Uterus (tissue), 4 donors: ENCODE measurements around the gene FRMD4B. TPM values are rescaled to one million over a fixed set of nuclear protein-coding genes. Genes with fewer than 3 reads are reported as not detected.

Experiments
- DNase-seq, 2 donors: peaks; one replicate each; pipeline ENCODE4 v3.0.0-alpha.2; 2019 to 2020
- H3K27ac ChIP-seq, 2 donors: fragments of 200-600 bp; sonication (generic); 1 replicate in 1 of 2; 2 replicates in 1 of 2; pipeline ENCODE4 v1.5.1; 2016 to 2018
- H3K27me3 ChIP-seq, 2 donors: fragments of 200-600 bp; sonication (generic); one replicate each; pipeline ENCODE4 v1.5.1; 2018 to 2019; ENCODE audit warnings: control low read depth in 1 of 2
- H3K36me3 ChIP-seq, 2 donors: fragments of 200-600 bp; sonication (generic); one replicate each; pipeline ENCODE4 v1.5.1; 2019; ENCODE audit warnings: control low read depth in 1 of 2
- H3K4me1 ChIP-seq, 2 donors: fragments of 200-600 bp; sonication (generic); one replicate each; pipeline ENCODE4 v1.5.1; 2018 to 2019; ENCODE audit warnings: control low read depth in 1 of 2
- H3K4me3 ChIP-seq, 2 donors: fragments of 200-600 bp; sonication (generic); 1 replicate in 1 of 2; 2 replicates in 1 of 2; pipeline ENCODE4 v1.5.1; 2018 to 2019; ENCODE audit warnings: mild to moderate bottlenecking in 1 of 2
- H3K9me3 ChIP-seq, 2 donors: fragments of 200-600 bp; sonication (generic); one replicate each; pipeline ENCODE4 v1.5.1; 2019; ENCODE audit warnings: control low read depth in 1 of 2
- CTCF ChIP-seq, 4 experiments: fragments of 200-600 bp in 2 of 4; fragments of 450-650 bp in 2 of 4; sonication (generic) in 2 of 4; IDR thresholded peaks; one replicate each; pipeline ENCODE4 v1.5.1; 2016 to 2019; ENCODE audit warnings: antibody characterized with exemption in 4 of 4, mild to moderate bottlenecking in 2 of 4, moderate library complexity in 1 of 4
- POLR2A ChIP-seq, 2 donors: fragments of 450-650 bp; IDR thresholded peaks; one replicate each; pipeline ENCODE4 v1.6.1; 2016; ENCODE audit warnings: antibody characterized with exemption in 2 of 2, mild to moderate bottlenecking in 1 of 2, moderate library complexity in 1 of 2
- intact Hi-C: fragments of 100-400 bp; cut with DNase I; formaldehyde crosslinking; loops from one replicate; pipeline ENCODE4 v1.15.1; 2023; ENCODE audit warnings: low total_unique reads
- total RNA-seq, 4 donors: library from RNA; depleted of rRNA in 3 of 4; stranded (reverse); fragments of >200 nt in 3 of 4; gene quantifications; one replicate each; pipeline versions ENCODE4 v1.1.0 to v1.2.4, GENCODE V29; 2014 to 2023
- donor health status: DM: yes; HTN: yes; CAD: no.

The FRMD4B gene
- total RNA-seq, 4 donors from 2014 or later = 9.4 to 87.0 (median 23.6) TPM

DNA sequence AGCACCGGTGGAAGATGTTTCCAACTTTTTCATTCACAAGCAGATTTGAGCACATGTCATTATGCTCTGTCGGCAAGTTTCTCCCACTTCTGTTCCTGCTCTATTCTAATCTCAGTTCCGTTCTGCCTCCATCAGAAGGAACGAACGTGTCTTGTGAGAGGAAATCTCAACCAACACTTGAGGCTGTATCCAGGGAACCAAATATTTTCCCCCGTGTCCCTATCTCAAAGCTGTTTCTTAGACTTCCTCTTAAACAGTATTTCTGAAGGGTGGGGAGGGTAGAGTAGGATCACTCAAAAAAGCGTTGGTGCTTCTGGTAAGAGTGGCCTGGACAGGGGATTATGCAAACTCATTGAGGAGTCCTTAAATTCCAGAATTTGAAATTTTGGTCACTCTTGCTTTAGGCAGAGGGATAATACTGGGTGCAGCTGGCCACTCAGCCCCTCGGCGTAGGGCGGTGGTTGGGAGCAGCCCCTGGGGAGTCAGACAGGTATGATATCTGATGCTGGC lies 54.9 kb downstream of the FRMD4B start:
- no peak for DNase-seq
- no peaks in the 10 kb centered on the region for H3K9me3 ChIP-seq
- no peaks in the 10 kb centered on the region for H3K4me1 ChIP-seq
- H3K27me3 ChIP-seq = no peaks in the 10 kb centered on the region
- H3K36me3 ChIP-seq = no peaks in the 10 kb centered on the region
- intact Hi-C loops = no loop called here
- no peak overlapping the region for H3K27ac ChIP-seq
- TF ChIP-seq CTCF (IDR thresholded peaks at IDR 0.05) (no peak), POLR2A (IDR thresholded peaks at IDR 0.05) (no peak)
- no peak overlapping the region for H3K4me3 ChIP-seq

GRCh38 chr3:69329892-69330291 lies 56.0 kb downstream of the FRMD4B start:
- Histone ChIP-seq H3K4me1 (no peaks in the 10 kb centered on the region), H3K27me3 (no peaks in the 10 kb centered on the region), H3K27ac (no peak overlapping the region), H3K9me3 (no peaks in the 10 kb centered on the region), H3K36me3 (no peaks in the 10 kb centered on the region), H3K4me3 (no peak overlapping the region)
- TF ChIP-seq CTCF (IDR thresholded peaks at IDR 0.05) = no peak
- no peak for TF ChIP-seq POLR2A (IDR thresholded peaks at IDR 0.05)
- intact Hi-C loops = no loop called here
- DNase-seq = no peak

- H3K4me1 ChIP-seq = no peaks in the 10 kb centered on the region
- intact Hi-C loops = no loop called here
- H3K27ac ChIP-seq = no peak overlapping the region
- H3K9me3 ChIP-seq = no peaks in the 10 kb centered on the region
- TF ChIP-seq CTCF (IDR thresholded peaks at IDR 0.05) (no peak), POLR2A (IDR thresholded peaks at IDR 0.05) (no peak)
- no peaks in the 10 kb centered on the region for H3K36me3 ChIP-seq
- DNase-seq = no peak
- H3K4me3 ChIP-seq = no peak overlapping the region
- H3K27me3 ChIP-seq = no peaks in the 10 kb centered on the region
Observed at GRCh38 chr3:69328963-69329302, 57.0 kb downstream of the FRMD4B start.

GRCh38 chr3:69328103-69328962 lies 57.6 kb downstream of the FRMD4B start:
- Histone ChIP-seq H3K27me3 (no peaks in the 10 kb centered on the region), H3K4me3 (no peak overlapping the region), H3K9me3 (no peaks in the 10 kb centered on the region), H3K27ac (no peak overlapping the region), H3K36me3 (no peaks in the 10 kb centered on the region), H3K4me1 (no peaks in the 10 kb centered on the region)
- intact Hi-C loops = no loop called here
- TF ChIP-seq POLR2A (IDR thresholded peaks at IDR 0.05) (no peak), CTCF (IDR thresholded peaks at IDR 0.05) (no peak)
- DNase-seq = no peak

- intact Hi-C loops = no loop called here
- Histone ChIP-seq H3K36me3 (no peaks in the 10 kb centered on the region), H3K4me3 (no peak overlapping the region), H3K4me1 (no peaks in the 10 kb centered on the region), H3K9me3 (no peaks in the 10 kb centered on the region), H3K27ac (peak overlapping the region; percentile 3 to 20), H3K27me3 (no peaks in the 10 kb centered on the region)
- no peak for TF ChIP-seq CTCF (IDR thresholded peaks at IDR 0.05)
- TF ChIP-seq POLR2A (IDR thresholded peaks at IDR 0.05) = no peak
- DNase-seq = no peak
Observed at GRCh38 chr3:69326855-69327300, 59.0 kb downstream of the FRMD4B start.
